Activated CD4-positive, alpha-beta T cell treated with anti-CD3 and anti-CD28 coated beads, Interleukin-2, amount 10 ng/mL, durations not matched to agents 24 days and 14 days (primary cell): ENCODE measurements around the gene DLGAP4. TPM values are rescaled to one million over a fixed set of nuclear protein-coding genes. Genes with fewer than 3 reads are reported as not detected.

Experiments
- DNase-seq: peaks from one replicate; pipeline ENCODE4 v3.0.0; 2022
- H3K27ac Mint-ChIP-seq: one replicate; pipeline ENCODE4 v1.8.0; 2022; ENCODE audit warnings: mild to moderate bottlenecking, mixed read lengths
- H3K27me3 Mint-ChIP-seq: one replicate; pipeline ENCODE4 v1.8.0; 2022; ENCODE audit warnings: mixed read lengths
- H3K36me3 Mint-ChIP-seq: one replicate; pipeline ENCODE4 v1.8.0; 2022; ENCODE audit warnings: low read depth, mild to moderate bottlenecking, mixed read lengths
- H3K4me1 Mint-ChIP-seq: one replicate; pipeline ENCODE4 v1.8.0; 2021; ENCODE audit warnings: mixed read lengths
- H3K4me3 Mint-ChIP-seq: one replicate; pipeline ENCODE4 v1.8.0; 2022; ENCODE audit warnings: mild to moderate bottlenecking, moderate library complexity, mixed read lengths
- H3K9me3 Mint-ChIP-seq: one replicate; pipeline ENCODE4 v1.8.0; 2021; ENCODE audit warnings: mixed read lengths
- intact Hi-C: fragments of 100-400 bp; cut with micrococcal nuclease; formaldehyde crosslinking; loops from one replicate; pipeline ENCODE4 v1.15.1; 2023
- total RNA-seq: library from RNA; stranded (reverse); gene quantifications from 2 replicates; pipeline ENCODE4 v1.2.3, GENCODE V29; 2022

Gene DLGAP4
- total RNA-seq, 1 donor from 2014 or later = 21.3 TPM

- H3K9me3 Mint-ChIP-seq = no peaks in the 10 kb centered on the region
- H3K4me1 Mint-ChIP-seq = no peaks in the 10 kb centered on the region
- no peak overlapping the region for H3K4me3 Mint-ChIP-seq
- H3K36me3 Mint-ChIP-seq = no peaks in the 10 kb centered on the region
- intact Hi-C loops = no loop called here
- peaks cover 1% of the 10 kb centered on the region for H3K27me3 Mint-ChIP-seq
- no peak overlapping the region for H3K27ac Mint-ChIP-seq
- no peak for DNase-seq
Observed at GRCh38 chr20:36408219-36408618, 102.1 kb downstream of the DLGAP4 start.

GRCh38 chr20:36411861-36412454 is 105.8 kb downstream of the DLGAP4 start:
- Mint-ChIP-seq H3K4me3 (no peak overlapping the region), H3K4me1 (no peaks in the 10 kb centered on the region), H3K27me3 (no peaks in the 10 kb centered on the region), H3K27ac (no peak overlapping the region), H3K36me3 (no peaks in the 10 kb centered on the region), H3K9me3 (no peaks in the 10 kb centered on the region)
- intact Hi-C loops = no loop called here
- no peak for DNase-seq

GRCh38 chr20:36415475-36416002 is 109.4 kb downstream of the DLGAP4 start:
- H3K4me3 Mint-ChIP-seq = no peak overlapping the region
- no peaks in the 10 kb centered on the region for H3K4me1 Mint-ChIP-seq
- intact Hi-C loops = no loop called here
- no peaks in the 10 kb centered on the region for H3K36me3 Mint-ChIP-seq
- no peaks in the 10 kb centered on the region for H3K9me3 Mint-ChIP-seq
- no peak overlapping the region for H3K27ac Mint-ChIP-seq
- H3K27me3 Mint-ChIP-seq = no peaks in the 10 kb centered on the region
- DNase-seq = no peak

GRCh38 chr20:36418711-36419110 is 112.6 kb downstream of the DLGAP4 start:
- Mint-ChIP-seq H3K27me3 (peaks cover 5% of the 10 kb centered on the region), H3K9me3 (no peaks in the 10 kb centered on the region), H3K27ac (no peak overlapping the region), H3K4me3 (no peak overlapping the region), H3K36me3 (no peaks in the 10 kb centered on the region), H3K4me1 (no peaks in the 10 kb centered on the region)
- intact Hi-C loops = no loop called here
- no peak for DNase-seq

GRCh38 chr20:36421641-36422040 is 115.5 kb downstream of the DLGAP4 start:
- Mint-ChIP-seq H3K36me3 (no peaks in the 10 kb centered on the region), H3K9me3 (no peaks in the 10 kb centered on the region), H3K27ac (no peak overlapping the region), H3K4me1 (no peaks in the 10 kb centered on the region), H3K4me3 (no peak overlapping the region), H3K27me3 (peaks cover 13% of the 10 kb centered on the region)
- intact Hi-C loops = no loop called here
- DNase-seq = no peak

- intact Hi-C loops = no loop called here
- Mint-ChIP-seq H3K36me3 (no peaks in the 10 kb centered on the region), H3K27ac (no peak overlapping the region), H3K4me1 (no peaks in the 10 kb centered on the region), H3K4me3 (no peak overlapping the region), H3K27me3 (peaks cover 16% of the 10 kb centered on the region), H3K9me3 (no peaks in the 10 kb centered on the region)
- DNase-seq = no peak
Observed at GRCh38 chr20:36424314-36424713, 118.2 kb downstream of the DLGAP4 start.

- intact Hi-C loops = no loop called here
- no peaks in the 10 kb centered on the region for H3K9me3 Mint-ChIP-seq
- no peaks in the 10 kb centered on the region for H3K36me3 Mint-ChIP-seq
- no peaks in the 10 kb centered on the region for H3K4me1 Mint-ChIP-seq
- H3K27me3 Mint-ChIP-seq = peaks cover 16% of the 10 kb centered on the region
- no peak overlapping the region for H3K4me3 Mint-ChIP-seq
- no peak overlapping the region for H3K27ac Mint-ChIP-seq
- DNase-seq = no peak
Observed at GRCh38 chr20:36425166-36425565, 119.0 kb downstream of the DLGAP4 start.

GRCh38 chr20:36431604-36432003 is 125.5 kb downstream of the DLGAP4 start:
- intact Hi-C loops = no loop called here
- DNase-seq = no peak
- Mint-ChIP-seq H3K27ac (no peak overlapping the region), H3K4me1 (peaks cover 6% of the 10 kb centered on the region), H3K27me3 (peaks cover 4% of the 10 kb centered on the region), H3K9me3 (no peaks in the 10 kb centered on the region), H3K4me3 (no peak overlapping the region), H3K36me3 (no peaks in the 10 kb centered on the region)

- H3K27me3 Mint-ChIP-seq = peaks cover 5% of the 10 kb centered on the region
- no peaks in the 10 kb centered on the region for H3K9me3 Mint-ChIP-seq
- H3K4me1 Mint-ChIP-seq = peaks cover 9% of the 10 kb centered on the region
- H3K4me3 Mint-ChIP-seq = no peak overlapping the region
- DNase-seq = no peak
- intact Hi-C loops = no loop called here
- no peak overlapping the region for H3K27ac Mint-ChIP-seq
- no peaks in the 10 kb centered on the region for H3K36me3 Mint-ChIP-seq
Observed at GRCh38 chr20:36432096-36432495, 126.0 kb downstream of the DLGAP4 start.

GRCh38 chr20:36434383-36434782 is 128.2 kb downstream of the DLGAP4 start:
- H3K27me3 Mint-ChIP-seq = peaks cover 7% of the 10 kb centered on the region
- peaks cover 12% of the 10 kb centered on the region for H3K4me1 Mint-ChIP-seq
- H3K27ac Mint-ChIP-seq = no peak overlapping the region
- no peak overlapping the region for H3K4me3 Mint-ChIP-seq
- no peaks in the 10 kb centered on the region for H3K36me3 Mint-ChIP-seq
- no peaks in the 10 kb centered on the region for H3K9me3 Mint-ChIP-seq
- intact Hi-C loops = no loop called here
- no peak for DNase-seq

- no peak overlapping the region for H3K4me3 Mint-ChIP-seq
- no peaks in the 10 kb centered on the region for H3K9me3 Mint-ChIP-seq
- DNase-seq = no peak
- H3K27me3 Mint-ChIP-seq = peaks cover 7% of the 10 kb centered on the region
- intact Hi-C loops = no loop called here
- H3K27ac Mint-ChIP-seq = no peak overlapping the region
- H3K4me1 Mint-ChIP-seq = peaks cover 12% of the 10 kb centered on the region
- no peaks in the 10 kb centered on the region for H3K36me3 Mint-ChIP-seq
Observed at GRCh38 chr20:36435124-36435523, 129.0 kb downstream of the DLGAP4 start.

GRCh38 chr20:36435592-36436541 is 129.7 kb downstream of the DLGAP4 start:
- Mint-ChIP-seq H3K4me3 (peak overlapping the region; percentile 43), H3K4me1 (peaks cover 12% of the 10 kb centered on the region), H3K9me3 (no peaks in the 10 kb centered on the region), H3K27me3 (peaks cover 7% of the 10 kb centered on the region), H3K36me3 (no peaks in the 10 kb centered on the region), H3K27ac (no peak overlapping the region)
- DNase-seq = peak; percentile 96
- intact Hi-C loops = no loop called here

- no peak overlapping the region for H3K4me3 Mint-ChIP-seq
- DNase-seq = peak; percentile 92
- intact Hi-C loops = loop anchor here (1.0 to 2.0 kb wide), 4 partner anchors 166 to 444 kb away; no protein-coding TSS in a partner anchor
- no peak overlapping the region for H3K27ac Mint-ChIP-seq
- H3K9me3 Mint-ChIP-seq = no peaks in the 10 kb centered on the region
- peaks cover 7% of the 10 kb centered on the region for H3K27me3 Mint-ChIP-seq
- no peaks in the 10 kb centered on the region for H3K36me3 Mint-ChIP-seq
- peaks cover 12% of the 10 kb centered on the region for H3K4me1 Mint-ChIP-seq
Observed at GRCh38 chr20:36439040-36439730, 133.0 kb downstream of the DLGAP4 start.

GRCh38 chr20:36439731-36440072 is 133.6 kb downstream of the DLGAP4 start:
- no peaks in the 10 kb centered on the region for H3K9me3 Mint-ChIP-seq
- H3K27ac Mint-ChIP-seq = no peak overlapping the region
- H3K4me3 Mint-ChIP-seq = no peak overlapping the region
- no peaks in the 10 kb centered on the region for H3K36me3 Mint-ChIP-seq
- DNase-seq = no peak
- intact Hi-C loops = loop anchor here (1.0 to 2.0 kb wide), 4 partner anchors 166 to 444 kb away; no protein-coding TSS in a partner anchor
- H3K27me3 Mint-ChIP-seq = peaks cover 7% of the 10 kb centered on the region
- peaks cover 9% of the 10 kb centered on the region for H3K4me1 Mint-ChIP-seq
